ENCODE data around the gene NDUFAF8. TPM values are rescaled to one million over a fixed set of nuclear protein-coding genes. Genes with fewer than 3 reads are reported as not detected.

NDUFAF8 gene
- total RNA-seq, 1 donor from 2014 or later, result 38.9 TPM

DNA sequence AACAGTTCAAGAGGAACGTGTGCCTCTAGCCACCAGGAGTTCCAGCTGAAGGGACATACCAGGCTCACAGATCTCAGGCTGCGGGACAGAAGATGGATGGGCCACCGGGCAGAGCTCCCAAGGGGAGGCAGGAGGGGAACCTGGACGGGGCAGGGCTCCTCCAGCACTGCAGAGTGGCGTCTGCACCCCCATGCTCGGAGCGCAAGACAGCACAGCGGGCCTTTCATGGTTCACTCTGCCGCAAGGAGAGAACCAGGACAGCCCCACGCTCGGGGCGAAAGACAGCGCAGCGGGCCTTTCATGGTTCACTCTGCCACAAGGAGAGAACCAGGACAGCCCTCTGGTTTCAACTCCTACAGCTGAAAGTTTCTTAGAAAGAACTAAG lies 35.3 kb downstream of the NDUFAF8 start:
- no peak for DNase-seq (ENCODE audit: extremely low spot score, unreplicated experiment)
- Mint-ChIP-seq H3K4me1 (ENCODE audit: unreplicated experiment) (no peaks in the 10 kb centered on the region), H3K27me3 (ENCODE audit: unreplicated experiment) (no peaks in the 10 kb centered on the region), H3K36me3 (ENCODE audit: unreplicated experiment) (peaks cover 56% of the 10 kb centered on the region), H3K27ac (ENCODE audit: unreplicated experiment) (no peak overlapping the region), H3K4me3 (ENCODE audit: unreplicated experiment) (no peak overlapping the region), H3K9me3 (ENCODE audit: unreplicated experiment) (no peaks in the 10 kb centered on the region)
- no peak for TF ChIP-seq CTCF (IDR thresholded peaks at IDR 0.05)

DNA sequence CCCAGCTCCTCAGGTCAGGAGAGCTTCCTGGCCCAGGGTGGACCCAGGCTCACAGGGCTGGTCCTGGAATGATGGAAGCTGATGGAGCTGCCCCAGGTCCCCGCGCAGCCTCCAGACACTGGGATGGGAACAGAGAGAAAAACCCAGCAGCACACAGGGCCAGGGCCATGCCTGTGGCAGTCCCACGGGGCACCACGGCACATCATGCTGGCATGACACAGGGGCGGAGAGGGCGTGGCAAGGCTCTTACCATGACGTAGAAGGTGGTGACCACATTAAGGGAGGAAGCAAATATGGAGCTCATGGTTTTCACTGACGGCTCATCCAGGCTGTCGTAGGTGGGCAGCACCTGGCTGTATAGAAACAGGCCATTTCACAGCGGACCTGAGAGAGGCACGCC lies 37.7 kb downstream of the NDUFAF8 start:
- H3K4me3 Mint-ChIP-seq (ENCODE audit: unreplicated experiment), result no peak overlapping the region
- no peak overlapping the region for H3K27ac Mint-ChIP-seq (ENCODE audit: unreplicated experiment)

DNA sequence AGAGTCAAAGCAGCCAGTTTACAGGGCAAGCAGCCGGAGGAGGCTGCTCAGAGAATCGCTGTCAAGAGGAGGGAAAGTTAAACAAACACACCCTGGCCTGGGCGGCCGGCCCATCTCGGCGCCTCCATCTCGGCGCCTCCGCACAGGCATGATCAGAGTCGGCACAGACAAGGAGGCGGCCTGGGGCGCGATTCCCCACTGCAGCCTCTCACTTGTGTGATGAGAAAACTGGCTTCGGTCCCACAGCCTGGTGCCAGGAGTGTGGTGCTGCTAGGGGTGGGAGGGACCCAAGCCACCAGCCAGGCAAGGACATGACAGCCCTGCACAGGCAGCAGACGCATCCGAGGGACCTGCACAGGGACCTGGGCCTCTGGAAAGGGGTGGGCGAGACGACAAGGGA lies 38.3 kb downstream of the NDUFAF8 start:
- no peak for TF ChIP-seq CTCF (IDR thresholded peaks at IDR 0.05)
- Mint-ChIP-seq H3K36me3 (ENCODE audit: unreplicated experiment) (peaks cover 44% of the 10 kb centered on the region), H3K9me3 (ENCODE audit: unreplicated experiment) (no peaks in the 10 kb centered on the region), H3K27ac (ENCODE audit: unreplicated experiment) (no peak overlapping the region), H3K4me1 (ENCODE audit: unreplicated experiment) (no peaks in the 10 kb centered on the region), H3K27me3 (ENCODE audit: unreplicated experiment) (no peaks in the 10 kb centered on the region), H3K4me3 (ENCODE audit: unreplicated experiment) (no peak overlapping the region)
- DNase-seq (ENCODE audit: extremely low spot score, unreplicated experiment), result no peak

More for the DNA sequence above, 37.7 kb downstream of the NDUFAF8 start:
- H3K4me1 Mint-ChIP-seq (ENCODE audit: unreplicated experiment), result no peaks in the 10 kb centered on the region
- DNase-seq (ENCODE audit: extremely low spot score, unreplicated experiment), result no peak
- no peaks in the 10 kb centered on the region for H3K27me3 Mint-ChIP-seq (ENCODE audit: unreplicated experiment)
- no peaks in the 10 kb centered on the region for H3K9me3 Mint-ChIP-seq (ENCODE audit: unreplicated experiment)
- H3K36me3 Mint-ChIP-seq (ENCODE audit: unreplicated experiment), result peaks cover 50% of the 10 kb centered on the region
- no peak for TF ChIP-seq CTCF (IDR thresholded peaks at IDR 0.05)

DNA sequence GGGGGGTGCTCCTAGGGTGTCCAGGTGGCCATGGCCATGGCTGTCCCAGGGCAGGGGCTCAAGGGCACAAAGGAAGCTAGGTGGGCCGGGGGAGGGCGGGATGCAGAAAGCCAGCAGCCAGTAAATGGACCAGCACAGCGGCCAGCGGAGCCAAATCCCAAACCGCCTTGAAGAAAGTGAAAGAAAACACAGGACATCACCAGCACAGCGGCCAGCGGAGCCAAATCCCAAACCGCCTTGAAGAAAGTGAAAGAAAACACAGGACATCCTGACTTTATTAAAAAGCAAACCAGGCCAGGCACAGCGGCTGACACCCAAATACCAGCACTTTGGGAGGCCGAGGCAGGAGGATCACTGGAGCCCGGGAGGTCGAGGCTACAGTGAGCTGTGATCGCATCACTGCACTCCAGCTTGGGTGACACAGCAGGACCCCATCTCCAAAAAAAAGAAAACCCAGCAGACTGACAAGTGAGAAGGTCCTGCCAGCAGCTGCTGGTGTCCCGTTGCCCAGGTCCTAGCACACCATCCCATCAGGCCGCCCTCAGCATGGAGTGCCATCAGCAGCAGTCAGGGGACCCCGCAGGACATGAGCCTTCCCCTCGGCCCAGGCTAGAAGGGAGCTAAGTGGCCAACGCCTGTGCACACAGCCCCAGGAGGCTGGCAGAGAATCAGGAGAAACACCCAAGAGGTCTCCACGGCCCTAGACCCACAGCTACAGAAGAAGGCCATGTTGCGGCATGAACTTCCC lies 39.0 kb downstream of the NDUFAF8 start:
- TF ChIP-seq CTCF (IDR thresholded peaks at IDR 0.05), result no peak
- Mint-ChIP-seq H3K27me3 (ENCODE audit: unreplicated experiment) (no peaks in the 10 kb centered on the region), H3K27ac (ENCODE audit: unreplicated experiment) (no peak overlapping the region), H3K4me1 (ENCODE audit: unreplicated experiment) (no peaks in the 10 kb centered on the region), H3K9me3 (ENCODE audit: unreplicated experiment) (no peaks in the 10 kb centered on the region), H3K4me3 (ENCODE audit: unreplicated experiment) (no peak overlapping the region), H3K36me3 (ENCODE audit: unreplicated experiment) (peaks cover 37% of the 10 kb centered on the region)
- DNase-seq (ENCODE audit: extremely low spot score, unreplicated experiment), result no peak

DNA sequence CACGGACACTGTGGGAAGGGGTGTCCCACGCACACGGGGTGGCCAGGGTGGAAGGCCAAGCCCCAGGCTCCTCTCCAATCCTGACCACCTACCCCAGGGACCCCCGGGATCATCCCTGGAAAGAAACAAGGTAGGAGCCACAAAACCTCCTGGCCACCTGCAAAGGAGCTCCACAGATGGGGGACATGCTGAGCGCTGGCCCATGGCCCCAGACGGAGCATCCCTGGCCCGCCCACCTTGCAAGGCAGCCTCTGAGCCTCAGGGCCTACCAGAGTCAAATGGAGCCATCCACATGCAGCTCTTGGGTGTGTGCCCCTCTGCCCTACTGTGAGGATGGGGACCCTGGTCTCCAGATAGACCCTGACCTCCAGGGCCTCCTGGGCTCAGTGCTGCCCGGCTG lies 39.7 kb downstream of the NDUFAF8 start:
- no peak overlapping the region for H3K4me3 Mint-ChIP-seq (ENCODE audit: unreplicated experiment)
- H3K27me3 Mint-ChIP-seq (ENCODE audit: unreplicated experiment), result no peaks in the 10 kb centered on the region
- peaks cover 31% of the 10 kb centered on the region for H3K36me3 Mint-ChIP-seq (ENCODE audit: unreplicated experiment)
- no peaks in the 10 kb centered on the region for H3K4me1 Mint-ChIP-seq (ENCODE audit: unreplicated experiment)
- no peak for DNase-seq (ENCODE audit: extremely low spot score, unreplicated experiment)
- no peak overlapping the region for H3K27ac Mint-ChIP-seq (ENCODE audit: unreplicated experiment)
- no peak for TF ChIP-seq CTCF (IDR thresholded peaks at IDR 0.05)
- no peaks in the 10 kb centered on the region for H3K9me3 Mint-ChIP-seq (ENCODE audit: unreplicated experiment)
